GM12892 (cell line): ENCODE measurements around the gene ZNF639.

Source experiments
- POLR2A ChIP-seq: IDR thresholded peaks from 2 replicates; pipeline ENCODE4 v1.6.1; 2011; ENCODE audit warnings: low read depth, low read length, control low read depth
- POLR2AphosphoS5 ChIP-seq: IDR thresholded peaks from 2 replicates; pipeline ENCODE4 v1.6.1; 2011; ENCODE audit warnings: low read depth, low read length, control low read depth

DNA sequence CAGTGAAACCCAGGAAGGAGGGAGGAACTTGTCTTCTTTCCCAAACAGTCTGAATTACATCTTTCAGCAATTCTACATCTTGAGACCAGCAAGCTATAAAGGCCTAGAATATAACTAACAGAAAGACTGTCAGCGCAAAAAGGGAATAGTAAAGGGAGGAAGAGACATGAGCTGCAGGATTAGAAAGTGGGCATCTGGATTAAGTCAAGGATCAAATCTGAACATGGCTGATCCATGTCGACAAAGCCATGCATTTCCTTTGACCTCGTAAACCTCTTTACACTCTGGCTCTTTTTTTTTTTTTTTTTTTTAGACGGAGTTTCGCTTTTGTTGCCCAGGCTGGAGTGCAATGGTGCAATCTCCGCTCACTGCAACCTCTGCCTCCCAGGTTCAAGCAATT lies 36.5 kb upstream of the ZNF639 start:
- TF ChIP-seq POLR2AphosphoS5 (no peak), POLR2A (no peak)
